Measurements from ENCODE around the gene PICK1.
A peak's percentile ranks its signal among the peaks of the same experiment; 100 is the strongest.

PICK1 gene

DNA sequence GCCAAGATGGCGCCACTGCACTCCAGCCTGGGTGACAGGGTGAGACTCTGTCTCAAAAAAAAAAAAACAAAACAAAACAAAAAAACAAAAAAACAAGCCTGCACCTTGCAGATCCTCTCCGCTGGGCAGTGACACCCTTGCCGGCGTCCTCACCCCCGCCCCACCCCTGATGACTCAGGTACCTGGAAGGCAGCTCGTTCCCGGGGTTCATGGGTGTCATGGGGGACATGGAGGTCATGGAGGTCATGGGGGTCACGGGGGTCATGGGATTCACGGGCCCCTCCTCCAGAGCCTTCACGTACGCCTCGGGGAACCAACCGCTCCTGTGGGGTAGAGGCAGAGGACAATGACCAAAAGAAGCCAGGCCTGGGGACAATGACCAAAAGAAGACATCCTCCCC, 29.7 kb downstream of the PICK1 start (continued):
- TF ChIP-seq, protein P1, sequence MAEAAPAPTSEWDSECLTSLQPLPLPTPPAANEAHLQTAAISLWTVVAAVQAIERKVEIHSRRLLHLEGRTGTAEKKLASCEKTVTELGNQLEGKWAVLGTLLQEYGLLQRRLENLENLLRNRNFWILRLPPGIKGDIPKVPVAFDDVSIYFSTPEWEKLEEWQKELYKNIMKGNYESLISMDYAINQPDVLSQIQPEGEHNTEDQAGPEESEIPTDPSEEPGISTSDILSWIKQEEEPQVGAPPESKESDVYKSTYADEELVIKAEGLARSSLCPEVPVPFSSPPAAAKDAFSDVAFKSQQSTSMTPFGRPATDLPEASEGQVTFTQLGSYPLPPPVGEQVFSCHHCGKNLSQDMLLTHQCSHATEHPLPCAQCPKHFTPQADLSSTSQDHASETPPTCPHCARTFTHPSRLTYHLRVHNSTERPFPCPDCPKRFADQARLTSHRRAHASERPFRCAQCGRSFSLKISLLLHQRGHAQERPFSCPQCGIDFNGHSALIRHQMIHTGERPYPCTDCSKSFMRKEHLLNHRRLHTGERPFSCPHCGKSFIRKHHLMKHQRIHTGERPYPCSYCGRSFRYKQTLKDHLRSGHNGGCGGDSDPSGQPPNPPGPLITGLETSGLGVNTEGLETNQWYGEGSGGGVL (tag by site-specific recombination; IDR thresholded peaks at IDR 0.05), result no peak
- no peak for TF ChIP-seq ZNF670 (tag by site-specific recombination; IDR thresholded peaks at IDR 0.05; ENCODE audit: low read depth)
- TF ChIP-seq, protein P2, sequence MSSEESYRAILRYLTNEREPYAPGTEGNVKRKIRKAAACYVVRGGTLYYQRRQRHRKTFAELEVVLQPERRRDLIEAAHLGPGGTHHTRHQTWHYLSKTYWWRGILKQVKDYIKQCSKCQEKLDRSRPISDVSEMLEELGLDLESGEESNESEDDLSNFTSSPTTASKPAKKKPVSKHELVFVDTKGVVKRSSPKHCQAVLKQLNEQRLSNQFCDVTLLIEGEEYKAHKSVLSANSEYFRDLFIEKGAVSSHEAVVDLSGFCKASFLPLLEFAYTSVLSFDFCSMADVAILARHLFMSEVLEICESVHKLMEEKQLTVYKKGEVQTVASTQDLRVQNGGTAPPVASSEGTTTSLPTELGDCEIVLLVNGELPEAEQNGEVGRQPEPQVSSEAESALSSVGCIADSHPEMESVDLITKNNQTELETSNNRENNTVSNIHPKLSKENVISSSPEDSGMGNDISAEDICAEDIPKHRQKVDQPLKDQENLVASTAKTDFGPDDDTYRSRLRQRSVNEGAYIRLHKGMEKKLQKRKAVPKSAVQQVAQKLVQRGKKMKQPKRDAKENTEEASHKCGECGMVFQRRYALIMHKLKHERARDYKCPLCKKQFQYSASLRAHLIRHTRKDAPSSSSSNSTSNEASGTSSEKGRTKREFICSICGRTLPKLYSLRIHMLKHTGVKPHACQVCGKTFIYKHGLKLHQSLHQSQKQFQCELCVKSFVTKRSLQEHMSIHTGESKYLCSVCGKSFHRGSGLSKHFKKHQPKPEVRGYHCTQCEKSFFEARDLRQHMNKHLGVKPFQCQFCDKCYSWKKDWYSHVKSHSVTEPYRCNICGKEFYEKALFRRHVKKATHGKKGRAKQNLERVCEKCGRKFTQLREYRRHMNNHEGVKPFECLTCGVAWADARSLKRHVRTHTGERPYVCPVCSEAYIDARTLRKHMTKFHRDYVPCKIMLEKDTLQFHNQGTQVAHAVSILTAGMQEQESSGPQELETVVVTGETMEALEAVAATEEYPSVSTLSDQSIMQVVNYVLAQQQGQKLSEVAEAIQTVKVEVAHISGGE (tag by site-specific recombination; conservative IDR thresholded peaks at IDR 0.05; ENCODE audit: low read depth), result no peak
- TF ChIP-seq ZNF664 (tag by site-specific recombination; IDR thresholded peaks at IDR 0.05), result no peak
- TF ChIP-seq ZBTB7A (tag by site-specific recombination; IDR thresholded peaks at IDR 0.05; ENCODE audit: low read depth), result peak; percentile 55; the same call in 1 of the 2 replicates
- no peak for TF ChIP-seq ZNF394 (tag by site-specific recombination; IDR thresholded peaks at IDR 0.05; ENCODE audit: borderline replicate concordance)
- no peak for TF ChIP-seq ZBTB20 (tag by site-specific recombination; IDR thresholded peaks at IDR 0.05)
- TF ChIP-seq, protein P3, sequence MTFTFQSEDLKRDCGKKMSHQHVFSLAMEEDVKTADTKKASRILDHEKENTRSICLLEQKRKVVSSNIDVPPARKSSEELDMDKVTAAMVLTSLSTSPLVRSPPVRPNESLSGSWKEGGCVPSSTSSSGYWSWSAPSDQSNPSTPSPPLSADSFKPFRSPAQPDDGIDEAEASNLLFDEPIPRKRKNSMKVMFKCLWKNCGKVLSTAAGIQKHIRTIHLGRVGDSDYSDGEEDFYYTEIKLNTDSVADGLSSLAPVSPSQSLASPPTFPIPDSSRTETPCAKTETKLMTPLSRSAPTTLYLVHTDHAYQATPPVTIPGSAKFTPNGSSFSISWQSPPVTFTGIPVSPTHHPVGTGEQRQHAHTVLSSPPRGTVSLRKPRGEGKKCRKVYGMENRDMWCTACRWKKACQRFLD (tag by site-specific recombination; IDR thresholded peaks at IDR 0.05), result no peak

DNA sequence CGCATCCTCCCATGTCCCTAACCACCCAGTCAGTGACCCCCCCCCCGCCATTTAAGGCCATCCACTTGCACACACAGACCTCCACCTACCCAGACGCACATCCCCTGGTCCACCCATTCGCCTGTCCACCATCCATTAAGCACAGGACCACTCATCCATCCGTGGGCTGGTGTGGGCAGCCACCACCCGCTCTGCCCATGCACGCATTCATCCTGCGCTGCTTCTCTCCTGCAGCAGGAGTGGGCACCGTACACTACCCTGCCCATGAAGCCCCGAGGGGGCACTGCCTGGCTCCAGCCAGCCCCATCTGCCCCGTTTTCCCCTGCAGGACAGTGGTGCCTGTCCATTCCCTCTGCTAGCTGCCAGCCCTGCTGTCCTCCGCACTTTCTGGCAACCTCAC, 30.7 kb downstream of the PICK1 start:
- H3K36me3 ChIP-seq (ENCODE audit: control insufficient read depth in 2 of 2, insufficient read depth in 1 of 2, low read length in 2 of 2), result peaks cover 0 to 9% of the 10 kb centered on the region in 2 experiments; a peak in 2 of 3 replicates
- CTCF ChIA-PET, result no interaction called here
- no peaks in the 10 kb centered on the region for H3K9me3 ChIP-seq (ENCODE audit: control insufficient read depth, insufficient read depth, low read depth, low read length)
- TF ChIP-seq ZNF658 (tag by site-specific recombination; IDR thresholded peaks at IDR 0.05), result no peak
- TF ChIP-seq ZBTB48 (tag by site-specific recombination; IDR thresholded peaks at IDR 0.05), result no peak
- TF ChIP-seq ZFHX2 (tag by site-specific recombination; conservative IDR thresholded peaks at IDR 0.05), result peak; percentile 59; the same call in 1 of the 2 replicates
- TF ChIP-seq EGR2 (tag by site-specific recombination; IDR thresholded peaks at IDR 0.05; ENCODE audit: low read depth), result peak; percentile 75
- no peak for TF ChIP-seq ZNF146 (tag by site-specific recombination; IDR thresholded peaks at IDR 0.05)
- no peak overlapping the region for H3K27ac ChIP-seq (ENCODE audit: extremely low read depth, low read depth, low read length)
- POLR2A ChIA-PET, result no interaction called here
- H3K4me3 ChIP-seq (ENCODE audit: low read depth, low read length), result no peak overlapping the region
- no peaks in the 10 kb centered on the region for H3K4me1 ChIP-seq (ENCODE audit: control insufficient read depth, insufficient read depth, low read length)

DNA sequence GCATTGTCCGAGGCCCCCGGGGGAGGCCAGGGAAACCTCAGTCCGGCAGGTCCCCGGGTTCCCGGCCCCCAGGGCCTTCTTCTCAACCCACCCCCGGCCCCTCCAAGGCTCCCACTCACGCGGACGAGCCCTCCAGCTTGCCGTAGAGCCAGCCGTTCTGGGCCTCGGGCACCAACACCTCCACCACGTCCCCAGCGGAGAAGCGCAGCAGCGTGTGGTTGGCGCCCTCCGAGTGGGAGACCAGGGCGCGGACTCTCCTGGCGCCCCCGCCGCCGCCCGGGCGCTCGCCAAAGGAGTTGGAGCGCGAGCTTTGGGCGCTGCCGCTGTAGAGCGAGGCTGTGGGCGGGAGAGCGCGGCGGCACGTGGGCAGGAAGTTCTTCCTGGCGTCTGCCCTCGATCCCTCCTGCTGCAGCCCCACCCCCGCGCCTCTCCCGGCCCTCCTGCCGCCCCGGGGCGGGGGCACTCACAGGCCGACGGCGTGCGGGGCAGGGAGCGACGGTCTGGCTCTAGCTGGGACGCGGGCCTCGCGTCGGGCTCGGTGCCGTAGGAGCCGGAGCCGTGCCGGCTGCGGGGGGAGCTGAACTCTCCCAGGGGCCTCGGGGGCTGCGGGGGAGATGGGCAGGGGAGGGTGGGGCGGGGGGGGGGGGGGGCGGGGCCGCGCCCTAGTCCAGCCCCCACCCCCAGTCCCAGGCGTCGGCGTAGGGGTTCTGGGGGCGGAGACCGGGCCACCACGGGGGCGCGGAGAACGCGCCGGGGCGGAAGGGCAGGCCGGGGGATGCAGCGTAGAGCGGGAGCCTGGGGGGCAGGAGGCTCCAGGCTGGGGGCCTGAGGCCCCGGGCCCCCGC, 31.6 kb downstream of the PICK1 start:
- ChIA-PET POLR2A (no interaction called here), CTCF (interaction anchor here (0.6 to 1.1 kb wide), 2 partner anchors 14 to 26 kb away, joined by 3 read pairs; no protein-coding TSS in a partner anchor)
- Histone ChIP-seq H3K9me3 (ENCODE audit: control insufficient read depth, insufficient read depth, low read depth, low read length) (no peaks in the 10 kb centered on the region), H3K27ac (ENCODE audit: extremely low read depth, low read depth, low read length) (no peak overlapping the region), H3K36me3 (ENCODE audit: control insufficient read depth in 2 of 2, insufficient read depth in 1 of 2, low read length in 2 of 2) (peaks cover 0 to 9% of the 10 kb centered on the region in 2 experiments; a peak in 2 of 3 replicates), H3K4me1 (ENCODE audit: control insufficient read depth, insufficient read depth, low read length) (no peaks in the 10 kb centered on the region), H3K4me3 (ENCODE audit: low read depth, low read length) (no peak overlapping the region)
- TF ChIP-seq ZNF558 (tag by site-specific recombination; IDR thresholded peaks at IDR 0.05) (no peak), ZBTB21 (tag by site-specific recombination; IDR thresholded peaks at IDR 0.05) (no peak), ZIC2 (tag by site-specific recombination; IDR thresholded peaks at IDR 0.05) (no peak), ZNF292 (tag by site-specific recombination; IDR thresholded peaks at IDR 0.05; ENCODE audit: borderline replicate concordance, low read depth) (no peak), ZNF169 (tag by site-specific recombination; IDR thresholded peaks at IDR 0.05) (no peak), ZNF521 (tag by site-specific recombination; IDR thresholded peaks at IDR 0.05) (no peak), KLF7 (tag by site-specific recombination; IDR thresholded peaks at IDR 0.05; ENCODE audit: borderline replicate concordance) (no peak), ZNF585B (tag by site-specific recombination; IDR thresholded peaks at IDR 0.05) (no peak)
- TF ChIP-seq, protein P4, sequence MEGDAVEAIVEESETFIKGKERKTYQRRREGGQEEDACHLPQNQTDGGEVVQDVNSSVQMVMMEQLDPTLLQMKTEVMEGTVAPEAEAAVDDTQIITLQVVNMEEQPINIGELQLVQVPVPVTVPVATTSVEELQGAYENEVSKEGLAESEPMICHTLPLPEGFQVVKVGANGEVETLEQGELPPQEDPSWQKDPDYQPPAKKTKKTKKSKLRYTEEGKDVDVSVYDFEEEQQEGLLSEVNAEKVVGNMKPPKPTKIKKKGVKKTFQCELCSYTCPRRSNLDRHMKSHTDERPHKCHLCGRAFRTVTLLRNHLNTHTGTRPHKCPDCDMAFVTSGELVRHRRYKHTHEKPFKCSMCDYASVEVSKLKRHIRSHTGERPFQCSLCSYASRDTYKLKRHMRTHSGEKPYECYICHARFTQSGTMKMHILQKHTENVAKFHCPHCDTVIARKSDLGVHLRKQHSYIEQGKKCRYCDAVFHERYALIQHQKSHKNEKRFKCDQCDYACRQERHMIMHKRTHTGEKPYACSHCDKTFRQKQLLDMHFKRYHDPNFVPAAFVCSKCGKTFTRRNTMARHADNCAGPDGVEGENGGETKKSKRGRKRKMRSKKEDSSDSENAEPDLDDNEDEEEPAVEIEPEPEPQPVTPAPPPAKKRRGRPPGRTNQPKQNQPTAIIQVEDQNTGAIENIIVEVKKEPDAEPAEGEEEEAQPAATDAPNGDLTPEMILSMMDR (tag by site-specific recombination; IDR thresholded peaks at IDR 0.05), result no peak
- TF ChIP-seq, protein P5, sequence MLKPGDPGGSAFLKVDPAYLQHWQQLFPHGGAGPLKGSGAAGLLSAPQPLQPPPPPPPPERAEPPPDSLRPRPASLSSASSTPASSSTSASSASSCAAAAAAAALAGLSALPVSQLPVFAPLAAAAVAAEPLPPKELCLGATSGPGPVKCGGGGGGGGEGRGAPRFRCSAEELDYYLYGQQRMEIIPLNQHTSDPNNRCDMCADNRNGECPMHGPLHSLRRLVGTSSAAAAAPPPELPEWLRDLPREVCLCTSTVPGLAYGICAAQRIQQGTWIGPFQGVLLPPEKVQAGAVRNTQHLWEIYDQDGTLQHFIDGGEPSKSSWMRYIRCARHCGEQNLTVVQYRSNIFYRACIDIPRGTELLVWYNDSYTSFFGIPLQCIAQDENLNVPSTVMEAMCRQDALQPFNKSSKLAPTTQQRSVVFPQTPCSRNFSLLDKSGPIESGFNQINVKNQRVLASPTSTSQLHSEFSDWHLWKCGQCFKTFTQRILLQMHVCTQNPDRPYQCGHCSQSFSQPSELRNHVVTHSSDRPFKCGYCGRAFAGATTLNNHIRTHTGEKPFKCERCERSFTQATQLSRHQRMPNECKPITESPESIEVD (tag by site-specific recombination; IDR thresholded peaks at IDR 0.05), result no peak
